HepG2 (cell line): ENCODE measurements around the gene OR5B12.

ENCODE experiments used
- ATF1 ChIP-seq: IDR thresholded peaks from 2 replicates; pipeline ENCODE4 v1.6.1; 2016; ENCODE audit warnings: mild to moderate bottlenecking, control low read depth
- CREM ChIP-seq, 2 experiments: sonication (generic) in 1 of 2; formaldehyde crosslinking in 1 of 2; IDR thresholded peaks; 2 replicates each; pipeline versions ENCODE4 v1.4.0 to v1.6.1; 2016 to 2020; ENCODE audit warnings: antibody characterized with exemption in 1 of 2, mild to moderate bottlenecking in 1 of 2, missing genetic modification reagents in 1 of 2
- CTCF ChIP-seq: sonication (generic); formaldehyde crosslinking; IDR thresholded peaks from 2 replicates; pipeline ENCODE4 v1.5.0; 2020; ENCODE audit warnings: mild to moderate bottlenecking, missing genetic modification reagents, moderate library complexity
- DBP ChIP-seq: sonication (generic); formaldehyde crosslinking; IDR thresholded peaks from 2 replicates; pipeline ENCODE4 v1.4.0; 2020; ENCODE audit warnings: missing genetic modification reagents; ENCODE audit errors: not compliant biosample characterization
- FLYWCH1 ChIP-seq: sonication (generic); formaldehyde crosslinking; IDR thresholded peaks from 2 replicates; pipeline ENCODE4 v1.8.1; 2023; ENCODE audit warnings: mild to moderate bottlenecking, missing genetic modification reagents
- FOXO4 ChIP-seq: sonication (generic); formaldehyde crosslinking; conservative IDR thresholded peaks from 2 replicates; pipeline ENCODE4 v1.8.1; 2023; ENCODE audit warnings: missing genetic modification reagents
- JUN ChIP-seq: sonication (generic); formaldehyde crosslinking; IDR thresholded peaks from 2 replicates; pipeline ENCODE4 v1.4.0; 2020; ENCODE audit warnings: mild to moderate bottlenecking, missing genetic modification reagents
- POLR2A ChIP-seq, 2 experiments: IDR thresholded peaks; 2 replicates each; pipeline ENCODE4 v1.6.1; 2011; ENCODE audit warnings: low read depth in 2 of 2, low read length in 2 of 2, mild to moderate bottlenecking in 1 of 2, moderate library complexity in 1 of 2; ENCODE audit not compliant: insufficient read depth in 1 of 2
- PRPF4 ChIP-seq: fragments of 200-400 bp; formaldehyde crosslinking; IDR thresholded peaks from 2 replicates; pipeline ENCODE4 v1.6.1; 2016; ENCODE audit warnings: low read length, low read depth; ENCODE audit not compliant: poor library complexity, severe bottlenecking
- SMC3 ChIP-seq: IDR thresholded peaks from 2 replicates; pipeline ENCODE4 v1.6.1; 2011; ENCODE audit warnings: low read length, improper control_type of control experiment
- TAF1 ChIP-seq: sonication (generic); formaldehyde crosslinking; IDR thresholded peaks from 2 replicates; pipeline ENCODE4 v1.4.0; 2020; ENCODE audit warnings: missing genetic modification reagents
- ZNF282 ChIP-seq: fragments of 450-650 bp; IDR thresholded peaks from 2 replicates; pipeline ENCODE4 v1.6.1; 2018; ENCODE audit not compliant: partially characterized antibody
- TF ChIP-seq, protein P1 (sequence below): sonication (generic); IDR thresholded peaks from 2 replicates; pipeline ENCODE4 v1.6.1; 2016; ENCODE audit warnings: low read depth, borderline replicate concordance

- no peak for TF ChIP-seq CTCF
- no peak for TF ChIP-seq SMC3
- no peak for TF ChIP-seq DBP (CRISPR knock-in tag)
- no peak for TF ChIP-seq TAF1 (CRISPR knock-in tag)
- no peak for TF ChIP-seq ZNF282
- TF ChIP-seq FLYWCH1 (CRISPR knock-in tag), result no peak
- no peak for TF ChIP-seq FOXO4 (CRISPR knock-in tag)
- TF ChIP-seq, protein P1, sequence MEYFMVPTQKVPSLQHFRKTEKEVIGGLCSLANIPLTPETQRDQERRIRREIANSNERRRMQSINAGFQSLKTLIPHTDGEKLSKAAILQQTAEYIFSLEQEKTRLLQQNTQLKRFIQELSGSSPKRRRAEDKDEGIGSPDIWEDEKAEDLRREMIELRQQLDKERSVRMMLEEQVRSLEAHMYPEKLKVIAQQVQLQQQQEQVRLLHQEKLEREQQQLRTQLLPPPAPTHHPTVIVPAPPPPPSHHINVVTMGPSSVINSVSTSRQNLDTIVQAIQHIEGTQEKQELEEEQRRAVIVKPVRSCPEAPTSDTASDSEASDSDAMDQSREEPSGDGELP, result no peak
- TF ChIP-seq JUN, result no peak
- no peak for TF ChIP-seq CREM (IDR thresholded peaks at IDR 0.05)
- TF ChIP-seq CREM (CRISPR knock-in tag; IDR thresholded peaks at IDR 0.05), result no peak
- no peak for TF ChIP-seq ATF1 (CRISPR knock-in tag)
- TF ChIP-seq PRPF4, result no peak
- no peak for TF ChIP-seq POLR2A (IDR thresholded peaks at IDR 0.05; ENCODE audit: insufficient read depth in 1 of 2, low read depth in 2 of 2, low read length in 2 of 2)
These were observed 7.8 kb downstream of the OR5B12 start for GRCh38 chr11:58434217-58434616.
